Mesendoderm (in vitro differentiated cells): Measurements from ENCODE around the gene RETN.

Experiments used
- DNase-seq: peaks from one replicate; pipeline ENCODE4 v3.0.0; 2013
- H2AK5ac ChIP-seq: 2 replicates; pipeline ENCODE4 v1.6.1; 2013; ENCODE audit warnings: low read length, inconsistent platforms
- H2BK120ac ChIP-seq: 2 replicates; pipeline ENCODE4 v1.6.1; 2013; ENCODE audit warnings: low read depth, mild to moderate bottlenecking, low read length, moderate library complexity, mixed read lengths
- H2BK15ac ChIP-seq: replicated peaks from 2 replicates; pipeline ENCODE4 v1.6.1; 2013; ENCODE audit warnings: low read depth, mild to moderate bottlenecking, moderate library complexity
- H2BK5ac ChIP-seq: 2 replicates; pipeline ENCODE4 v1.6.1; 2013; ENCODE audit warnings: low read length, inconsistent platforms
- H3K18ac ChIP-seq: 2 replicates; pipeline ENCODE4 v1.6.1; 2013; ENCODE audit warnings: mild to moderate bottlenecking, low read length, mixed read lengths
- H3K23ac ChIP-seq: one replicate; pipeline ENCODE4 v1.6.1; 2013; ENCODE audit warnings: low read length
- H3K27ac ChIP-seq: 2 replicates; pipeline ENCODE4 v1.5.1; 2013; ENCODE audit warnings: low read depth, mild to moderate bottlenecking, inconsistent platforms, low read length, moderate library complexity
- H3K27me3 ChIP-seq: 2 replicates; pipeline ENCODE4 v1.6.1; 2013; ENCODE audit warnings: low read length, control low read depth, mild to moderate bottlenecking, inconsistent platforms; ENCODE audit not compliant: insufficient read depth, poor library complexity
- H3K36me3 ChIP-seq: 2 replicates; pipeline ENCODE4 v1.6.1; 2013; ENCODE audit warnings: low read length, inconsistent platforms; ENCODE audit not compliant: control insufficient read depth, insufficient read depth
- H3K4ac ChIP-seq: one replicate; pipeline ENCODE4 v1.6.1; 2013; ENCODE audit warnings: low read depth, mild to moderate bottlenecking, low read length, moderate library complexity
- H3K4me1 ChIP-seq: 2 replicates; pipeline ENCODE4 v1.6.1; 2013; ENCODE audit warnings: low read depth, low read length, inconsistent platforms; ENCODE audit not compliant: control insufficient read depth
- H3K4me2 ChIP-seq: 2 replicates; pipeline ENCODE4 v1.6.1; 2013; ENCODE audit warnings: low read length
- H3K4me3 ChIP-seq: 2 replicates; pipeline ENCODE4 v1.5.1; 2013; ENCODE audit warnings: mild to moderate bottlenecking, low read length
- H3K56ac ChIP-seq: one replicate; pipeline ENCODE4 v1.6.1; 2013; ENCODE audit warnings: low read length
- H3K79me1 ChIP-seq: 2 replicates; pipeline ENCODE4 v1.6.1; 2013; ENCODE audit warnings: low read length, inconsistent platforms
- H3K79me2 ChIP-seq: 2 replicates; pipeline ENCODE4 v1.6.1; 2013; ENCODE audit warnings: mild to moderate bottlenecking, low read length; ENCODE audit not compliant: control insufficient read depth, insufficient read depth
- H3K9ac ChIP-seq: 2 replicates; pipeline ENCODE4 v1.6.1; 2013; ENCODE audit warnings: low read length, inconsistent platforms
- H4K5ac ChIP-seq: one replicate; pipeline ENCODE4 v1.6.1; 2013; ENCODE audit warnings: low read length
- H4K8ac ChIP-seq: one replicate; pipeline ENCODE4 v1.6.1; 2013; ENCODE audit warnings: low read depth, mild to moderate bottlenecking, control low read depth, low read length, moderate library complexity
- WGBS: extraction: QIAGEN DNeasy Blood & Tissue Kit; methylation state at CpG from one replicate; pipeline ENCODE4 v1.1.7; 2013; ENCODE audit warnings: low lambda C conversion rate, missing lambda C conversion rate; ENCODE audit not compliant: insufficient coverage; ENCODE audit errors: extremely low coverage; 5-methylcytosine and 5-hydroxymethylcytosine counted together

RETN gene

DNA sequence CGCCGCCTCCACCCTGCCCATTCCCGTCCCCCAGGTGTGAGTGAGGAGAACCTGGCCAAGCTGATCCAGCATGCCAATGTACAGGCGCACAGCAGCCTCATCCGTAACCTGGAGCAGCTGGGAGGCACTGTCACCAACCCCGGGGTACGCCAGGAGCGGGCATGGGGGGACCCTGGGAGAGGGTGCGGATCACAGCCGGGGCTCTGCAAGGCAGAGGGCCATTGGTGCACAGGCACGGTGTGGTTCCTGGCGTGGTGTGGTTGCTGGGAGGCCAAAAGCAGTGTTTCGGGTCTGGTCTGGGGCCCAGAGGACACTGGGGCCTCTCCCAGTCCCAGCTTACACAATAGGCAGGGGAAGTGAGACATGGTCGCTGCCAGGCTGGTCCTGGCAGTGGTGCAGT, 23.7 kb upstream of the RETN start:
- Histone ChIP-seq H3K27me3 (no peaks in the 10 kb centered on the region), H3K4me3 (no peak overlapping the region), H3K79me1 (no peaks in the 10 kb centered on the region), H3K4me2 (no peak overlapping the region), H3K18ac (no peak overlapping the region), H3K56ac (no peak overlapping the region), H4K8ac (no peak overlapping the region), H2BK120ac (no peak overlapping the region), H3K23ac (no peak overlapping the region), H3K27ac (no peak overlapping the region), H2BK15ac (no peak overlapping the region), H3K9ac (no peak overlapping the region), H3K4me1 (no peaks in the 10 kb centered on the region), H3K4ac (no peak overlapping the region), H2AK5ac (no peak overlapping the region), H3K36me3 (no peaks in the 10 kb centered on the region), H2BK5ac (no peak overlapping the region), H4K5ac (no peak overlapping the region), H3K79me2 (no peaks in the 10 kb centered on the region)
- WGBS: no CpG with 5 or more reads among the region's 14 CpGs
- DNase-seq: no peak

DNA sequence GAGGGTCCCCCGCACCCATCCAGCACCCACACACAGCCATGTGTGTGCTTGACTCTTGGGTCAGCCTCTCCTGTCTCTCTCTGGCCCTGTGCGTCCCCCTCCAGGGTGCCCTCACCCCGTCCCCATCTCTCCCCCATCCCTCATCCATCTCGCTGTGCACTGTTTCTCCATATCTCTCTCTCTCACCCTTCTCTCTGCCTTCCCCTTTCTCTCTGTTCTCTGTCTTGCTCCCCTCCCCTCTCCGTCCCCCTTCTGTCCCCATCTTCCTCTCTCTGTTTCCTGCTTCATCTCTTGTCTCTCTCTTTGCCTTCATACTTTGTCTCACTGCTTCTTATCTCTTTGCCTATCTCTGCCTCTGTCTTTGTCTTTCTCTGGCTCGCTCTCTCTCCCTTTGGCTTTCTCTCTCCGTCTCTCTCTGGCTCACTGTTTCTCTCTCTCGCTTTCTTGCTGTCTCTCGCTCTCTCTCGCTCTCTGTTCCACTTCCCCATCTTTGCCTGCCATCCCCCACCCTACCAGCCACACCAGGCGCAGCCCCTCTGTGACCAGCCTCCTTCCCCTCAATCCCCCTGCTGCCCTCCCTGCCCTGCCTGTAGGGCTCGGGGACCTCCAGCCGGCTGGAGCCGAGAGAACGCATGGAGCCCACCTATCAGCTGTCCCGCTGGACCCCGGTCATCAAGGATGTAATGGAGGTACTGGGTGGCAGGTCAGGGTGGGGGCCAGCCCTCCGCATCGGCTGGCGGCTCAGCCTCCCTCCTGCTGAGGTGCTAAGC, 23.0 kb upstream of the RETN start:
- no peak overlapping the region for H2AK5ac ChIP-seq
- no peak overlapping the region for H3K4me2 ChIP-seq
- H3K27me3 ChIP-seq: no peaks in the 10 kb centered on the region
- no peak overlapping the region for H2BK5ac ChIP-seq
- H3K4me1 ChIP-seq: no peaks in the 10 kb centered on the region
- H4K5ac ChIP-seq: no peak overlapping the region
- no peak overlapping the region for H3K4me3 ChIP-seq
- no peak overlapping the region for H3K23ac ChIP-seq
- peak; percentile 53 for DNase-seq
- no peak overlapping the region for H3K4ac ChIP-seq
- no CpG with 5 or more reads among the region's 20 CpGs for WGBS
- H3K9ac ChIP-seq: no peak overlapping the region
- H3K36me3 ChIP-seq: no peaks in the 10 kb centered on the region
- H2BK120ac ChIP-seq: no peak overlapping the region
- H3K79me1 ChIP-seq: no peaks in the 10 kb centered on the region
- peak overlapping the region; percentile 62 for H3K56ac ChIP-seq
- H2BK15ac ChIP-seq: no peak overlapping the region
- no peak overlapping the region for H3K27ac ChIP-seq
- no peak overlapping the region for H4K8ac ChIP-seq
- no peaks in the 10 kb centered on the region for H3K79me2 ChIP-seq
- no peak overlapping the region for H3K18ac ChIP-seq

DNA sequence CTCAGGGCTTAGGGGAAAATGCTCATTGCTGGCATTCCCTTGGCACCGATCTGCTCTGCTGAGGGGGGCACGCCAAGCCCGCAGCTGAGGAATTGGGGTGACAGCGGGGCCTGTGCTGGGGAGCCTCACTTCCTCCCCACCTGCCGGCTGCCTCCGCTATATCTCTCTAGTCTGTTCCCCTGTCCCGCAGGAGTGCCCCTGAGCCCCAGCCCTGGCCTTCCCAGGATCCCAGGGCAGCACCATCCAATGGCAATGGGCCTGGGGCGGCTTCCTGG, 22.5 kb upstream of the RETN start:
- Histone ChIP-seq H3K79me2 (no peaks in the 10 kb centered on the region), H3K56ac (no peak overlapping the region), H2BK120ac (no peak overlapping the region), H2BK5ac (no peak overlapping the region), H3K4ac (no peak overlapping the region), H3K9ac (no peak overlapping the region), H3K23ac (no peak overlapping the region), H2AK5ac (no peak overlapping the region), H3K27me3 (no peaks in the 10 kb centered on the region), H3K36me3 (no peaks in the 10 kb centered on the region), H3K4me2 (no peak overlapping the region), H3K27ac (no peak overlapping the region), H3K18ac (no peak overlapping the region), H3K79me1 (no peaks in the 10 kb centered on the region), H2BK15ac (no peak overlapping the region), H4K5ac (no peak overlapping the region), H4K8ac (no peak overlapping the region), H3K4me3 (no peak overlapping the region), H3K4me1 (no peaks in the 10 kb centered on the region)
- WGBS: no CpG with 5 or more reads among the region's 8 CpGs
- no peak for DNase-seq

DNA sequence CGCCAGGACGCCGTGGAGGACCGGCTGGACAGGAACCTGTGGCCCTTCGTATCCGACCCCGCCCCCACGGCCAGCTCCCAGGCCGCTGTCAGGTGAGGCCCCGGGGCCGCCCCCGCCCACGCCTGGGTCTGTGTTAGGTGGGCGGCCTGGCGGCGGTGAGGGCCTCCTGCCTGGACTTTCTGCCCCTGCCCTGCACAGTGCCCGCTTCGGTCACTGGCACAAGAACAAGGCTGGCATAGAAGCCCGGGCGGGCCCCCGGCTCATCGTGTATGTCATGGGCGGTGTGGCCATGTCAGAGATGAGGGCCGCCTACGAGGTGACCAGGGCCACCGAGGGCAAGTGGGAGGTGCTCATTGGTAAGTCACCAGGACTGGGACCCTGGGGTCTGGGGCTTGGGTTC, 21.7 kb upstream of the RETN start:
- no peak overlapping the region for H2BK120ac ChIP-seq
- no peaks in the 10 kb centered on the region for H3K79me1 ChIP-seq
- no peaks in the 10 kb centered on the region for H3K27me3 ChIP-seq
- H3K23ac ChIP-seq: no peak overlapping the region
- no peak overlapping the region for H4K5ac ChIP-seq
- H3K56ac ChIP-seq: no peak overlapping the region
- no peak overlapping the region for H3K4me3 ChIP-seq
- no peaks in the 10 kb centered on the region for H3K79me2 ChIP-seq
- no peak overlapping the region for H2BK15ac ChIP-seq
- no peak overlapping the region for H3K4me2 ChIP-seq
- DNase-seq: no peak
- H3K4me1 ChIP-seq: no peaks in the 10 kb centered on the region
- no peaks in the 10 kb centered on the region for H3K36me3 ChIP-seq
- no peak overlapping the region for H3K4ac ChIP-seq
- no peak overlapping the region for H3K18ac ChIP-seq
- H3K27ac ChIP-seq: no peak overlapping the region
- no peak overlapping the region for H3K9ac ChIP-seq
- H4K8ac ChIP-seq: no peak overlapping the region
- H2AK5ac ChIP-seq: no peak overlapping the region
- H2BK5ac ChIP-seq: no peak overlapping the region
- WGBS: no CpG with 5 or more reads among the region's 26 CpGs

DNA sequence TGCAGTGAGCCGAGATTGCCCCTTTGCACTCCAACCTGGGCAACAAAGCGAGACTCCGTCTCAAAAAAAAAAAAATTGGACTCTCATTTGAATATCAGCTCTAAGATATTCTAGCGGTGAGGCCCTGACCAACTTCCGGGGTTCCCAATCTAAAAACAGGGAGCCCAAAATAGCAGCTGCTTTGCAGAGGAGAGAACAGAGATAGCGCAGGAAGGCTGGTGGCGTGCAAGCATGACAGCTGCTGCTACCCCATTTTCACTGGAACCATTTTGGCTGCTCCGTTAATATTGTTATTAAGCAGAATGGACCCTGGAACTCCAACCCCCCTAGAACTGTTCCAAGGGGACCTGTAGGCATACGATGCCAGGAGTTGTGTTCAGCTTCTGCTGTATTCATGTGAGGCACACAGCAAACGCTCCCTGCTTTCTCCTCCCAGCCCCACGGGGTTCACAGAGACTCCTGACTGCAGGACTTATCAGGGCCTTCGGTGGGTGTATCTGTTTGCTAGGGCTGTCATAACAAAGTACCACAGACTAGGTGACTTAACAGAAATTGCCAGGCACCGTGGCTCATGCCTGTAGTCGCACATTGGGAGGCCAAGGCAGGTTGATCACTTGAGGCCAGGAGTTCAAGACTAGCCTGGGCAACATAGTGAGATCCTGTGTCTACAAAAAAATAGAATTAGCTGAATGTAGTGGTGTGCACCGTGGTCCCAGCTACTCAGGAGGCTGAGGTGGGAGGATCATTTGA, 20.4 kb upstream of the RETN start:
- Histone ChIP-seq H3K56ac (no peak overlapping the region), H3K27me3 (no peaks in the 10 kb centered on the region), H4K8ac (no peak overlapping the region), H2AK5ac (no peak overlapping the region), H3K9ac (no peak overlapping the region), H3K18ac (no peak overlapping the region), H3K4me2 (no peak overlapping the region), H3K23ac (no peak overlapping the region), H2BK120ac (no peak overlapping the region), H4K5ac (no peak overlapping the region), H3K79me2 (no peaks in the 10 kb centered on the region), H3K4me3 (no peak overlapping the region), H3K27ac (no peak overlapping the region), H3K79me1 (no peaks in the 10 kb centered on the region), H3K4ac (no peak overlapping the region), H3K36me3 (no peaks in the 10 kb centered on the region), H2BK5ac (no peak overlapping the region), H2BK15ac (no peak overlapping the region), H3K4me1 (no peaks in the 10 kb centered on the region)
- DNase-seq: no peak
- WGBS: no CpG with 5 or more reads among the region's 15 CpGs
